Activated naive CD4-positive, alpha-beta T cell treated with anti-CD3 and anti-CD28 coated beads, Interleukin-2, amount 10 ng/mL, durations not matched to agents 7 days and 5 days (primary cell): Measurements from ENCODE around the gene RAB20.
"Not testable (repeated sequence)": the region's sequence is repeated elsewhere in the genome, so short reads cannot be mapped to it uniquely, and the experiment has no call there.

Experiments used
- CTCF ChIA-PET: fragments of 350-600 bp; sonication (Branson Sonifier 250); formaldehyde crosslinking; loops from one replicate; lab custom pipeline; 2021; ENCODE audit warnings: antibody characterized with exemption; lab: Charles Lee
- DNase-seq: peaks from one replicate; pipeline ENCODE4 v3.0.0-alpha.2; 2020
- H3K27ac Mint-ChIP-seq: one replicate; pipeline ENCODE4 v1.8.0; 2021; ENCODE audit warnings: mild to moderate bottlenecking, moderate library complexity, mixed read lengths
- H3K27me3 Mint-ChIP-seq: one replicate; pipeline ENCODE4 v1.8.0; 2021; ENCODE audit warnings: mild to moderate bottlenecking, mixed read lengths
- H3K36me3 Mint-ChIP-seq: one replicate; pipeline ENCODE4 v1.8.0; 2021; ENCODE audit warnings: mixed read lengths
- H3K4me1 Mint-ChIP-seq: one replicate; pipeline ENCODE4 v1.8.0; 2021; ENCODE audit warnings: mixed read lengths
- H3K4me3 Mint-ChIP-seq: one replicate; pipeline ENCODE4 v1.8.0; 2021; ENCODE audit warnings: mild to moderate bottlenecking, moderate library complexity, mixed read lengths
- H3K9me3 Mint-ChIP-seq: one replicate; pipeline ENCODE4 v1.8.0; 2021; ENCODE audit warnings: mixed read lengths

The RAB20 gene

GRCh38 chr13:110499621-110500281, 61.8 kb downstream of the RAB20 start:
- no peak for DNase-seq
- Mint-ChIP-seq H3K36me3 (no peaks in the 10 kb centered on the region), H3K9me3 (no peaks in the 10 kb centered on the region), H3K27ac (no peak overlapping the region), H3K27me3 (peaks cover 15% of the 10 kb centered on the region), H3K4me3 (no peak overlapping the region), H3K4me1 (no peaks in the 10 kb centered on the region)
- CTCF ChIA-PET, result interaction anchor here (0.6 kb wide), 2 partner anchors 40 to 74 kb away, joined by 3 read pairs; no protein-coding TSS in a partner anchor

- DNase-seq, result no peak
- CTCF ChIA-PET, result no interaction called here
- H3K9me3 Mint-ChIP-seq, result no peaks in the 10 kb centered on the region
- no peak overlapping the region for H3K4me3 Mint-ChIP-seq
- no peaks in the 10 kb centered on the region for H3K36me3 Mint-ChIP-seq
- H3K27ac Mint-ChIP-seq, result no peak overlapping the region
- no peaks in the 10 kb centered on the region for H3K4me1 Mint-ChIP-seq
- H3K27me3 Mint-ChIP-seq, result peaks cover 15% of the 10 kb centered on the region
Measured at GRCh38 chr13:110498765-110499164, 62.8 kb downstream of the RAB20 start.

GRCh38 chr13:110498327-110498726, 63.2 kb downstream of the RAB20 start:
- Mint-ChIP-seq H3K4me1 (no peaks in the 10 kb centered on the region), H3K9me3 (no peaks in the 10 kb centered on the region), H3K36me3 (no peaks in the 10 kb centered on the region), H3K27ac (no peak overlapping the region), H3K27me3 (peaks cover 15% of the 10 kb centered on the region), H3K4me3 (no peak overlapping the region)
- DNase-seq, result no peak
- CTCF ChIA-PET, result no interaction called here

DNA sequence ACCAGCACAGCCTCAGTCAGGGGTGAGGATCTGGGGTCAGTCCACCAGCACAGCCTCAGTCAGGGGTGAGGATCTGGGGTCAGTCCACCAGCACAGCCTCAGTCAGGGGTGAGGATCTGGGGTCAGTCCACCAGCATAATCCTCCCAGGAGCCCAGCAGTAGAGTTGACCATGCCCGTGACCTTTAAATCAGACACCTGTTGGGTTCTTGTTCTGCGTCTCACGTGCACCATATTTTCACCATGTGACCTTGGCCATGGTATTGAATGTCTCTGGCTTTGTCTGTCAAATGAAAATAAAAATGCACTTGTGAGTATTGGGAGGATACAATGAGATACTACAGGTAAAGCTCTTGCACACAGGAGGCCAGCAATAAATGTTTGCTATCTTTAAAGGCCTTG, 63.6 kb downstream of the RAB20 start:
- H3K4me3 Mint-ChIP-seq, H3K27ac Mint-ChIP-seq, H3K4me1 Mint-ChIP-seq, H3K9me3 Mint-ChIP-seq, H3K36me3 Mint-ChIP-seq, DNase-seq, CTCF ChIA-PET: not testable (repeated sequence)
- peaks cover 15% of the 10 kb centered on the region for H3K27me3 Mint-ChIP-seq

DNA sequence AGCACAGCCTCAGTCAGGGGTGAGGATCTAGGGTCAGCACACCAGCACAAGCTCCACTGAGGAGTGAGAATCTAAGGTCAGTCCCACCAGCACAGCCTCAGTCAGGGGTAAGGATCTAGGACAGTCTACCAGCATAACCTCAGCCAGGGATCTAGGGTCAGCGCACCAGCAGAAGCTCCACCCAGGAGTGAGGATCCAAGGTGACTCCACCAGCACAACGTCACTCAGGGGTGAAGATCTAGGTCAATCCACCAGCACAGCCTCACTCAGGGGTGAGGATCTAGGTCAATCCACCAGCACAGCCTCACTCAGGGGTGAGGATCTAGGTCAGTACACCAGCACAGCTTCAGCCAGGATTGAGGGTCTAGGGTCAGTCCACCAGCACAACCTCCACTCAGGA, 64.5 kb downstream of the RAB20 start:
- CTCF ChIA-PET, result no interaction called here
- H3K27ac Mint-ChIP-seq, result no peak overlapping the region
- DNase-seq, result no peak
- H3K36me3 Mint-ChIP-seq, result no peaks in the 10 kb centered on the region
- H3K27me3 Mint-ChIP-seq, result peaks cover 9% of the 10 kb centered on the region
- no peaks in the 10 kb centered on the region for H3K9me3 Mint-ChIP-seq
- no peaks in the 10 kb centered on the region for H3K4me1 Mint-ChIP-seq
- no peak overlapping the region for H3K4me3 Mint-ChIP-seq

- Mint-ChIP-seq H3K27ac (no peak overlapping the region), H3K9me3 (no peaks in the 10 kb centered on the region), H3K36me3 (no peaks in the 10 kb centered on the region), H3K4me1 (no peaks in the 10 kb centered on the region), H3K4me3 (no peak overlapping the region), H3K27me3 (peaks cover 7% of the 10 kb centered on the region)
- CTCF ChIA-PET, result no interaction called here
- no peak for DNase-seq
Measured at GRCh38 chr13:110496281-110496680, 65.2 kb downstream of the RAB20 start.

DNA sequence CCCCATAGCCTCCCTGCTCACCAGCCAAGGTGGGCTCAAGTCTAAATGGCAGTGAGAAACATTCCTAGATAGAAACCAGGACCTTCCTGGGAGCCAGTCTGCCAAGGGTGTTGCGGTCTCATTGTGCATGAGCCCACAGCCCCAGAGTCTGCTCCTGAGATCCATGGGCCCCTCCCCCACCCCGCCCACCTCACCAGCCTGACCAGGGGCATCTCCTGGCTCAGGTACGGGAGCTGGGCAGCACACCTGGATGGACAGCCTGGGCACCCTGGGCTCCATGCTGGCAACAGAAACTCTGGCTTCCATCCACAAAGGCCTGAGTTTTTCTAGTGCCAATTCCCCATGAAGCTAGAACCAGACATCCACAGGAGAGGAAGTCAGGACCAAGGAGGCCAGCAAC, 65.6 kb downstream of the RAB20 start:
- no peaks in the 10 kb centered on the region for H3K9me3 Mint-ChIP-seq
- H3K4me1 Mint-ChIP-seq, result no peaks in the 10 kb centered on the region
- H3K36me3 Mint-ChIP-seq, result no peaks in the 10 kb centered on the region
- DNase-seq, result no peak
- no peak overlapping the region for H3K27ac Mint-ChIP-seq
- peaks cover 7% of the 10 kb centered on the region for H3K27me3 Mint-ChIP-seq
- CTCF ChIA-PET, result no interaction called here
- no peak overlapping the region for H3K4me3 Mint-ChIP-seq

- Mint-ChIP-seq H3K36me3 (no peaks in the 10 kb centered on the region), H3K27ac (no peak overlapping the region), H3K4me3 (no peak overlapping the region), H3K9me3 (no peaks in the 10 kb centered on the region), H3K27me3 (peaks cover 7% of the 10 kb centered on the region), H3K4me1 (no peaks in the 10 kb centered on the region)
- CTCF ChIA-PET, result interaction anchor here (0.7 kb wide), 1 partner anchor 39 kb away, joined by 3 read pairs; no protein-coding TSS in a partner anchor
- DNase-seq, result no peak
Measured at GRCh38 chr13:110495376-110495775, 66.1 kb downstream of the RAB20 start.

DNA sequence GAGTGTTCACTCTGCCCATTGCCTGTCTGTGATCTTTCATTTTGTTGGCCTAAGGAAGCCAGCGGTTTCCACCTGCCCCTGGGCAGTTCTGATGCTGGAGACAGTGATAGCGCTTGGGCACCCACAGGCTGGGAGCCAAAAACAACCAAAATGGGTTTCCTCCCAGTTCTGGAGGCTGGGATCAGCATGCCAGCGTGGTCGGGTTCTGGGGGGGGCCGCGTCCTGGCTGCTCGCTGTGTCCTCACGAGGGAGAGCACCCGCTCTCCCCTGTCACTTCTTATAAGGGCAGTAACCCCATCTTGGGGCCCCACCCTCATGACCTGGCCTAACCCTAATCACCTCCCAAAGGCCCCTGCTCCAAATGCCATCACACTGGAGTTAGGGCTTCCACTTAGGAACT, 67.9 kb downstream of the RAB20 start:
- Mint-ChIP-seq H3K27me3 (peaks cover 12% of the 10 kb centered on the region), H3K4me1 (no peaks in the 10 kb centered on the region)
- CTCF ChIA-PET, result no interaction called here

GRCh38 chr13:110492679-110493593, 68.6 kb downstream of the RAB20 start:
- H3K9me3 Mint-ChIP-seq, result no peaks in the 10 kb centered on the region
- no peaks in the 10 kb centered on the region for H3K4me1 Mint-ChIP-seq
- no peak overlapping the region for H3K27ac Mint-ChIP-seq
- peaks cover 12% of the 10 kb centered on the region for H3K27me3 Mint-ChIP-seq
- CTCF ChIA-PET, result no interaction called here
- H3K4me3 Mint-ChIP-seq, result no peak overlapping the region
- H3K36me3 Mint-ChIP-seq, result no peaks in the 10 kb centered on the region
- DNase-seq, result no peak

More for the DNA sequence above, 67.9 kb downstream of the RAB20 start:
- Mint-ChIP-seq H3K9me3 (no peaks in the 10 kb centered on the region), H3K4me3 (no peak overlapping the region), H3K27ac (no peak overlapping the region), H3K36me3 (no peaks in the 10 kb centered on the region)
- DNase-seq, result no peak

- H3K27me3 Mint-ChIP-seq, result peaks cover 12% of the 10 kb centered on the region
- H3K27ac Mint-ChIP-seq, result no peak overlapping the region
- no peaks in the 10 kb centered on the region for H3K9me3 Mint-ChIP-seq
- H3K4me3 Mint-ChIP-seq, result no peak overlapping the region
- H3K36me3 Mint-ChIP-seq, result no peaks in the 10 kb centered on the region
- H3K4me1 Mint-ChIP-seq, result no peaks in the 10 kb centered on the region
- CTCF ChIA-PET, result no interaction called here
- no peak for DNase-seq
Measured at GRCh38 chr13:110491869-110492678, 69.4 kb downstream of the RAB20 start.

GRCh38 chr13:110490009-110490770, 71.3 kb downstream of the RAB20 start:
- H3K27ac Mint-ChIP-seq, result no peak overlapping the region
- peaks cover 5% of the 10 kb centered on the region for H3K27me3 Mint-ChIP-seq
- no peak for DNase-seq
- CTCF ChIA-PET, result no interaction called here
- no peaks in the 10 kb centered on the region for H3K4me1 Mint-ChIP-seq
- H3K36me3 Mint-ChIP-seq, result no peaks in the 10 kb centered on the region
- no peak overlapping the region for H3K4me3 Mint-ChIP-seq
- no peaks in the 10 kb centered on the region for H3K9me3 Mint-ChIP-seq

GRCh38 chr13:110486880-110487279, 74.6 kb downstream of the RAB20 start:
- H3K36me3 Mint-ChIP-seq, CTCF ChIA-PET: not testable (repeated sequence)
- peaks cover 22% of the 10 kb centered on the region for H3K27me3 Mint-ChIP-seq

More at GRCh38 chr13:110486880-110487279, 74.6 kb downstream of the RAB20 start:
- not testable (repeated sequence) for DNase-seq, H3K9me3 Mint-ChIP-seq, H3K27ac Mint-ChIP-seq, H3K4me3 Mint-ChIP-seq, H3K4me1 Mint-ChIP-seq
